GM12878 (cell line): ENCODE data around the gene FBXW7. TPM values are rescaled to one million over a fixed set of nuclear protein-coding genes. Genes with fewer than 3 reads are reported as not detected.

Experiments
- ATAC-seq: fragments of 200-7000 bp; cut with Tn5 transposase; 3 replicates; pipeline ENCODE4 v1.9.1; 2020; ENCODE audit warnings: mild to moderate bottlenecking, moderate library complexity
- BruUV-seq: library from RNA; stranded (reverse); fragments of 400-500 nt; replicated peaks from 2 replicates; lab custom pipeline; 2021; lab: Mats Ljungman, UMichigan
- CTCF ChIA-PET: fragments of 300-600 bp; sonication (Branson Sonifier 250); formaldehyde crosslinking; extraction: SDS; loops from one replicate; lab custom pipeline; 2021; ENCODE audit warnings: inconsistent platforms; lab: Yijun Ruan, JAX
- POLR2A ChIA-PET: fragments of 350-600 bp; formaldehyde crosslinking; extraction: SDS; loops from one replicate; lab custom pipeline; 2021; ENCODE audit warnings: inconsistent platforms; lab: Charles Lee
- RAD21 ChIA-PET: fragments of 300-600 bp; sonication (Branson Sonifier 250); formaldehyde crosslinking; loops from one replicate; lab custom pipeline; 2023; ENCODE audit warnings: antibody characterized with exemption; ENCODE audit not compliant: unreplicated experiment; lab: Charles Lee
- SMC1A ChIA-PET: fragments of 300-600 bp; sonication (Branson Sonifier 250); formaldehyde crosslinking; loops from one replicate; lab custom pipeline; 2023; ENCODE audit not compliant: unreplicated experiment, uncharacterized antibody; lab: Charles Lee
- DNase-seq: peaks from one replicate; pipeline ENCODE4 v3.0.0-alpha.2; 2011; ENCODE audit warnings: low read depth, low spot score
- FAIRE-seq: peaks from 3 replicates; lab custom pipeline; 2011; peaks lifted over from hg19 to GRCh38; lab: Jason Lieb, UNC
- H2AFZ ChIP-seq: 2 replicates; pipeline ENCODE4 v1.6.0; 2011; ENCODE audit warnings: low read depth, low read length, control low read depth; ENCODE audit not compliant: control insufficient read depth
- H3K27ac ChIP-seq: 2 replicates; pipeline ENCODE4 v1.5.1; 2011; ENCODE audit warnings: control low read depth; ENCODE audit not compliant: control insufficient read depth, insufficient read depth
- H3K27me3 ChIP-seq, 2 experiments: replicated peaks in 1 of 2; 2 replicates each; pipeline versions ENCODE4 v1.6.0 to v1.6.1; 2011; ENCODE audit warnings: low read length in 1 of 2; ENCODE audit not compliant: control insufficient read depth in 2 of 2, insufficient read depth in 2 of 2
- H3K36me3 ChIP-seq, 2 experiments: 2 replicates each; pipeline ENCODE4 v1.5.1; 2011; ENCODE audit warnings: low read length in 1 of 2; ENCODE audit not compliant: control insufficient read depth in 2 of 2, insufficient read depth in 2 of 2
- H3K4me1 ChIP-seq: 2 replicates; pipeline ENCODE4 v1.6.1; 2011; ENCODE audit warnings: mild to moderate bottlenecking, low read length, moderate library complexity, mixed read lengths; ENCODE audit not compliant: control insufficient read depth, insufficient read depth
- H3K4me2 ChIP-seq: 2 replicates; pipeline ENCODE4 v1.6.0; 2011; ENCODE audit warnings: control low read depth; ENCODE audit not compliant: control insufficient read depth, insufficient read depth
- H3K4me3 ChIP-seq: fragments of 200-600 bp; sonication (generic); 2 replicates; pipeline ENCODE4 v1.5.1; 2016
- H3K79me2 ChIP-seq: 2 replicates; pipeline ENCODE4 v1.6.0; 2011; ENCODE audit warnings: low read length; ENCODE audit not compliant: control insufficient read depth, insufficient read depth
- H3K9ac ChIP-seq: 2 replicates; pipeline ENCODE4 v1.8.0; 2011; ENCODE audit warnings: low read length, control low read depth, mixed read lengths; ENCODE audit not compliant: control insufficient read depth, insufficient read depth
- H3K9me3 ChIP-seq: replicated peaks from 3 replicates; pipeline ENCODE4 v1.5.1; 2011; ENCODE audit warnings: mild to moderate bottlenecking, low read length; ENCODE audit not compliant: control insufficient read depth, insufficient read depth
- H4K20me1 ChIP-seq: 2 replicates; pipeline ENCODE4 v1.6.0; 2011; ENCODE audit not compliant: control insufficient read depth, insufficient read depth
- BMI1 ChIP-seq: fragments of 450-650 bp; IDR thresholded peaks from 2 replicates; pipeline ENCODE4 v1.6.1; 2016; ENCODE audit warnings: mild to moderate bottlenecking, moderate library complexity, borderline replicate concordance
- CBX3 ChIP-seq: fragments of 200-600 bp; sonication (generic); IDR thresholded peaks from 2 replicates; pipeline ENCODE4 v1.6.1; 2016; ENCODE audit warnings: low read depth, borderline replicate concordance
- EED ChIP-seq: sonication (generic); IDR thresholded peaks from 2 replicates; pipeline ENCODE4 v1.6.1; 2016; ENCODE audit warnings: antibody characterized with exemption, low read depth
- GATAD2B ChIP-seq: fragments of 450-650 bp; conservative IDR thresholded peaks from 2 replicates; pipeline ENCODE4 v1.6.1; 2017; ENCODE audit warnings: low read depth, mild to moderate bottlenecking, moderate library complexity
- IKZF1 ChIP-seq: fragments of 450-650 bp; conservative IDR thresholded peaks from 2 replicates; pipeline ENCODE4 v1.6.1; 2017; ENCODE audit warnings: antibody characterized with exemption, mild to moderate bottlenecking
- IRF4 ChIP-seq: IDR thresholded peaks from 2 replicates; pipeline ENCODE4 v1.6.1; 2011; ENCODE audit warnings: low read depth, low read length
- KLF5 ChIP-seq: fragments of 450-650 bp; IDR thresholded peaks from 2 replicates; pipeline ENCODE4 v1.6.1; 2014; ENCODE audit warnings: mild to moderate bottlenecking; ENCODE audit not compliant: partially characterized antibody
- MTA2 ChIP-seq: fragments of 450-650 bp; IDR thresholded peaks from 2 replicates; pipeline ENCODE4 v1.6.1; 2016; ENCODE audit warnings: low read depth, mild to moderate bottlenecking, moderate library complexity
- RAD21 ChIP-seq: IDR thresholded peaks from 2 replicates; pipeline ENCODE4 v1.6.1; 2011; ENCODE audit warnings: mild to moderate bottlenecking, low read depth, low read length, moderate library complexity; ENCODE audit not compliant: insufficient read depth
- RB1 ChIP-seq: fragments of 450-650 bp; formaldehyde crosslinking; IDR thresholded peaks from 2 replicates; pipeline ENCODE4 v1.6.1; 2017; ENCODE audit warnings: mild to moderate bottlenecking, borderline replicate concordance
- RFX5 ChIP-seq: IDR thresholded peaks from 2 replicates; pipeline ENCODE4 v1.6.1; 2011; ENCODE audit warnings: low read depth, low read length, improper control_type of control experiment
- SMAD5 ChIP-seq: IDR thresholded peaks from 2 replicates; pipeline ENCODE4 v1.6.1; 2016; ENCODE audit warnings: antibody characterized with exemption, low read depth
- SRF ChIP-seq, 2 experiments: IDR thresholded peaks; 2 replicates each; pipeline ENCODE4 v1.6.1; 2011; ENCODE audit warnings: low read depth in 2 of 2, low read length in 2 of 2, mild to moderate bottlenecking in 1 of 2, moderate library complexity in 1 of 2
- SUPT20H ChIP-seq: IDR thresholded peaks from 2 replicates; pipeline ENCODE4 v1.6.1; 2011; ENCODE audit warnings: low read depth, mild to moderate bottlenecking, low read length, moderate library complexity, borderline replicate concordance; ENCODE audit not compliant: control insufficient read depth
- YY1 ChIP-seq: IDR thresholded peaks from 2 replicates; pipeline ENCODE4 v1.6.1; 2011; ENCODE audit warnings: low read depth, mild to moderate bottlenecking, low read length
- WGBS: methylation state at CpG from one replicate; pipeline ENCODE4 v1.1.6; 2016; ENCODE audit warnings: low lambda C conversion rate; ENCODE audit not compliant: insufficient replicate concordance, insufficient coverage; ENCODE audit errors: missing lambda C conversion rate; 5-methylcytosine and 5-hydroxymethylcytosine counted together
- in situ Hi-C: fragments of 300-500 bp; cut with MboI; formaldehyde crosslinking; loops from 9 replicates; pipeline ENCODE4 v1.14.3; 2018; ENCODE audit warnings: mixed read lengths
- intact Hi-C: fragments of 100-400 bp; cut with micrococcal nuclease; formaldehyde crosslinking; loops from one replicate; pipeline ENCODE4 v1.14.2; 2022; ENCODE audit not compliant: unreplicated experiment
- polyA plus RNA-seq, 11 experiments: library from polyadenylated mRNA; depleted of rRNA in 4 of 11; unstranded in 6 of 11; stranded (reverse) in 5 of 11; fragments of >200 nt; fragmentation: Nextera tagmentation in 4 of 11; fragmentation: Illumina TruSeq in 1 of 11; extraction: Ambion mirVana in 4 of 11; extraction: Trizol in 1 of 11; gene quantifications; 1 replicate in 1 of 11; 2 replicates in 10 of 11; pipeline versions ENCODE4 v1.2.1 to v1.2.3, GENCODE V29; 2011 to 2016; ENCODE audit warnings: inconsistent platforms in 2 of 11, missing spikeins in 2 of 11, low read depth in 1 of 11
- total RNA-seq, 4 experiments: library from RNA; depleted of rRNA in 3 of 4; stranded (reverse); fragments of >200 nt in 3 of 4; fragmentation: Illumina TruSeq in 1 of 4; extraction: Trizol in 1 of 4; gene quantifications; 2 replicates each; pipeline versions ENCODE4 v1.2.1 to v1.2.3, GENCODE V29; 2013 to 2021
- TF ChIP-seq, protein P1 (sequence below): IDR thresholded peaks from 2 replicates; pipeline ENCODE4 v1.6.1; 2012; ENCODE audit warnings: mild to moderate bottlenecking, low read depth, low read length
- TF ChIP-seq, protein P2 (sequence below): fragments of 450-650 bp; IDR thresholded peaks from 2 replicates; pipeline ENCODE4 v1.6.1; 2014; ENCODE audit warnings: mild to moderate bottlenecking
- TF ChIP-seq, protein P3 (sequence below): IDR thresholded peaks from 2 replicates; pipeline ENCODE4 v1.6.1; 2011; ENCODE audit warnings: low read depth, low read length, improper control_type of control experiment, borderline replicate concordance
- TF ChIP-seq, protein P4 (sequence below): fragments of 150-350 bp; IDR thresholded peaks from 2 replicates; pipeline ENCODE4 v1.6.1; 2014; ENCODE audit warnings: mild to moderate bottlenecking, low read depth, low read length

FBXW7 gene
- total and polyA plus RNA-seq, 10 of the 15 experiments (the other 5 are each of a cell fraction or from before 2014, with no cell fraction given) = 35.8 to 118 (median 47.2) TPM

DNA sequence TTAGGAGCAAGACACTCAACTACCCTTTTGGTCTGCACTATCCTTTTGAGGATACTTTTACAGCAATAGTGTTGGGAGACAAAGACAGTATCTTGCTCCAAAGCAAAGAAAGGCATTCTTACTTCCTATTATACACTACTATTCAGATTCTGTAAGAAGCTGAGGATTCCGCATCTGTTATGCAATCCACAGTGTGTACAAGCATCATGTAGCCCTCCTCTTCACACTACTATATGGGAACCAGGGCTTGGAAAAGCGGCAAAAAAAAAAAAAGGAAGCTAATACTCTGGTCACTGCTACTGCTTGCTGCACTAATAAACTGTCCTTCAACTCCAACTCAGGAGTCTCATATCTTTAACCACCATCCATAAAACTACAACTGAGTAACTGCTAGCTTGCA is 59.1 kb downstream of the FBXW7 start:
- peaks cover 40% of the 10 kb centered on the region for H3K79me2 ChIP-seq
- no peak overlapping the region for H3K9ac ChIP-seq
- peaks cover 8% of the 10 kb centered on the region for H3K9me3 ChIP-seq
- no peaks in the 10 kb centered on the region for H3K27me3 ChIP-seq
- intact Hi-C loops = no loop called here
- RAD21 ChIA-PET = interaction anchor here (1.5 kb wide), 1 partner anchor 16 kb away, joined by 3 read pairs; no protein-coding TSS in a partner anchor
- CTCF ChIA-PET = interaction anchor here (0.8 to 1.3 kb wide), 5 partner anchors 17 to 69 kb away, joined by 3 to 5 read pairs (median 3); no protein-coding TSS in a partner anchor
- SMC1A ChIA-PET = interaction anchor here (0.6 to 2.2 kb wide), 7 partner anchors 10 to 597 kb away, joined by 3 to 6 read pairs (median 3); no protein-coding TSS in a partner anchor
- no peak overlapping the region for H3K4me2 ChIP-seq
- WGBS = 95% methylated on average over 2 of the region's 2 CpGs
- H3K27ac ChIP-seq = no peak overlapping the region
- no peak overlapping the region for H3K4me3 ChIP-seq
- no peak overlapping the region for H2AFZ ChIP-seq
- FAIRE-seq (no peak), DNase-seq (no peak), ATAC-seq (no peak; the same call in 1 of the 3 replicates)
- POLR2A ChIA-PET = no interaction called here
- no peaks in the 10 kb centered on the region; a peak in 2 of 4 replicates for H3K36me3 ChIP-seq
- H3K4me1 ChIP-seq = no peaks in the 10 kb centered on the region
- in situ Hi-C loops = no loop called here
- no peaks in the 10 kb centered on the region; the same call in 1 of the 2 replicates for H4K20me1 ChIP-seq
- BruUV-seq = no TSS peak
- TF ChIP-seq BMI1 (no peak), RAD21 (no peak), SUPT20H (no peak), RFX5 (no peak), IKZF1 (no peak), YY1 (no peak), RB1 (no peak), CBX3 (no peak), GATAD2B (no peak), IRF4 (no peak), SRF (IDR thresholded peaks at IDR 0.05; ENCODE audit: low read depth in 2 of 2, low read length in 2 of 2) (no peak), MTA2 (no peak), EED (no peak), SMAD5 (no peak), KLF5 (no peak)
- TF ChIP-seq, protein P1, sequence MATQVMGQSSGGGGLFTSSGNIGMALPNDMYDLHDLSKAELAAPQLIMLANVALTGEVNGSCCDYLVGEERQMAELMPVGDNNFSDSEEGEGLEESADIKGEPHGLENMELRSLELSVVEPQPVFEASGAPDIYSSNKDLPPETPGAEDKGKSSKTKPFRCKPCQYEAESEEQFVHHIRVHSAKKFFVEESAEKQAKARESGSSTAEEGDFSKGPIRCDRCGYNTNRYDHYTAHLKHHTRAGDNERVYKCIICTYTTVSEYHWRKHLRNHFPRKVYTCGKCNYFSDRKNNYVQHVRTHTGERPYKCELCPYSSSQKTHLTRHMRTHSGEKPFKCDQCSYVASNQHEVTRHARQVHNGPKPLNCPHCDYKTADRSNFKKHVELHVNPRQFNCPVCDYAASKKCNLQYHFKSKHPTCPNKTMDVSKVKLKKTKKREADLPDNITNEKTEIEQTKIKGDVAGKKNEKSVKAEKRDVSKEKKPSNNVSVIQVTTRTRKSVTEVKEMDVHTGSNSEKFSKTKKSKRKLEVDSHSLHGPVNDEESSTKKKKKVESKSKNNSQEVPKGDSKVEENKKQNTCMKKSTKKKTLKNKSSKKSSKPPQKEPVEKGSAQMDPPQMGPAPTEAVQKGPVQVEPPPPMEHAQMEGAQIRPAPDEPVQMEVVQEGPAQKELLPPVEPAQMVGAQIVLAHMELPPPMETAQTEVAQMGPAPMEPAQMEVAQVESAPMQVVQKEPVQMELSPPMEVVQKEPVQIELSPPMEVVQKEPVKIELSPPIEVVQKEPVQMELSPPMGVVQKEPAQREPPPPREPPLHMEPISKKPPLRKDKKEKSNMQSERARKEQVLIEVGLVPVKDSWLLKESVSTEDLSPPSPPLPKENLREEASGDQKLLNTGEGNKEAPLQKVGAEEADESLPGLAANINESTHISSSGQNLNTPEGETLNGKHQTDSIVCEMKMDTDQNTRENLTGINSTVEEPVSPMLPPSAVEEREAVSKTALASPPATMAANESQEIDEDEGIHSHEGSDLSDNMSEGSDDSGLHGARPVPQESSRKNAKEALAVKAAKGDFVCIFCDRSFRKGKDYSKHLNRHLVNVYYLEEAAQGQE = no peak
- TF ChIP-seq, protein P2, sequence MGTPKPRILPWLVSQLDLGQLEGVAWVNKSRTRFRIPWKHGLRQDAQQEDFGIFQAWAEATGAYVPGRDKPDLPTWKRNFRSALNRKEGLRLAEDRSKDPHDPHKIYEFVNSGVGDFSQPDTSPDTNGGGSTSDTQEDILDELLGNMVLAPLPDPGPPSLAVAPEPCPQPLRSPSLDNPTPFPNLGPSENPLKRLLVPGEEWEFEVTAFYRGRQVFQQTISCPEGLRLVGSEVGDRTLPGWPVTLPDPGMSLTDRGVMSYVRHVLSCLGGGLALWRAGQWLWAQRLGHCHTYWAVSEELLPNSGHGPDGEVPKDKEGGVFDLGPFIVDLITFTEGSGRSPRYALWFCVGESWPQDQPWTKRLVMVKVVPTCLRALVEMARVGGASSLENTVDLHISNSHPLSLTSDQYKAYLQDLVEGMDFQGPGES = no peak
- TF ChIP-seq, protein P3, sequence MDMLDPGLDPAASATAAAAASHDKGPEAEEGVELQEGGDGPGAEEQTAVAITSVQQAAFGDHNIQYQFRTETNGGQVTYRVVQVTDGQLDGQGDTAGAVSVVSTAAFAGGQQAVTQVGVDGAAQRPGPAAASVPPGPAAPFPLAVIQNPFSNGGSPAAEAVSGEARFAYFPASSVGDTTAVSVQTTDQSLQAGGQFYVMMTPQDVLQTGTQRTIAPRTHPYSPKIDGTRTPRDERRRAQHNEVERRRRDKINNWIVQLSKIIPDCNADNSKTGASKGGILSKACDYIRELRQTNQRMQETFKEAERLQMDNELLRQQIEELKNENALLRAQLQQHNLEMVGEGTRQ = no peak
- TF ChIP-seq, protein P4, sequence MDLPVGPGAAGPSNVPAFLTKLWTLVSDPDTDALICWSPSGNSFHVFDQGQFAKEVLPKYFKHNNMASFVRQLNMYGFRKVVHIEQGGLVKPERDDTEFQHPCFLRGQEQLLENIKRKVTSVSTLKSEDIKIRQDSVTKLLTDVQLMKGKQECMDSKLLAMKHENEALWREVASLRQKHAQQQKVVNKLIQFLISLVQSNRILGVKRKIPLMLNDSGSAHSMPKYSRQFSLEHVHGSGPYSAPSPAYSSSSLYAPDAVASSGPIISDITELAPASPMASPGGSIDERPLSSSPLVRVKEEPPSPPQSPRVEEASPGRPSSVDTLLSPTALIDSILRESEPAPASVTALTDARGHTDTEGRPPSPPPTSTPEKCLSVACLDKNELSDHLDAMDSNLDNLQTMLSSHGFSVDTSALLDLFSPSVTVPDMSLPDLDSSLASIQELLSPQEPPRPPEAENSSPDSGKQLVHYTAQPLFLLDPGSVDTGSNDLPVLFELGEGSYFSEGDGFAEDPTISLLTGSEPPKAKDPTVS = no peak
